NCI-H1436 (cell line): ENCODE results near the gene INPP5A.
"Not testable (repeated sequence)": the region's sequence is repeated elsewhere in the genome, so short reads cannot be mapped to it uniquely, and the experiment has no call there.

ENCODE experiments used
- DNase-seq: peaks from one replicate; lab custom pipeline; 2025; lab: John Stamatoyannopoulos, UW

INPP5A gene

GRCh38 chr10:132786884-132787494 is 249.4 kb downstream of the INPP5A start:
- DNase-seq, result no peak

GRCh38 chr10:132787495-132788179 is 250.1 kb downstream of the INPP5A start:
- DNase-seq, result no peak

- DNase-seq, result no peak
Observed at GRCh38 chr10:132788180-132788830, 250.7 kb downstream of the INPP5A start.

- DNase-seq, result no peak
Observed at GRCh38 chr10:132788831-132789219, 251.2 kb downstream of the INPP5A start.

- no peak for DNase-seq
Observed at GRCh38 chr10:132789659-132790148, 252.1 kb downstream of the INPP5A start.

GRCh38 chr10:132790470-132790869 is 252.9 kb downstream of the INPP5A start:
- DNase-seq, result no peak

- no peak for DNase-seq
Observed at GRCh38 chr10:132790934-132791829, 253.6 kb downstream of the INPP5A start.

- DNase-seq, result not testable (repeated sequence)
Observed at GRCh38 chr10:132792099-132792498, 254.5 kb downstream of the INPP5A start.

GRCh38 chr10:132792796-132793195 is 255.2 kb downstream of the INPP5A start:
- no peak for DNase-seq

- DNase-seq, result no peak
Observed at GRCh38 chr10:132793213-132793612, 255.6 kb downstream of the INPP5A start.

- peak; percentile 94 for DNase-seq
Observed at GRCh38 chr10:132793871-132794849, 256.6 kb downstream of the INPP5A start.

GRCh38 chr10:132796846-132797245 is 259.3 kb downstream of the INPP5A start:
- DNase-seq, result no peak

- DNase-seq, result not testable (repeated sequence)
Observed at GRCh38 chr10:132797986-132798385, 260.4 kb downstream of the INPP5A start.

- DNase-seq, result no peak
Observed at GRCh38 chr10:132798403-132798802, 260.8 kb downstream of the INPP5A start.

- DNase-seq, result no peak
Observed at GRCh38 chr10:132798876-132799275, 261.3 kb downstream of the INPP5A start.

- no peak for DNase-seq
Observed at GRCh38 chr10:132799865-132800264, 262.3 kb downstream of the INPP5A start.

GRCh38 chr10:132802048-132802447 is 264.5 kb downstream of the INPP5A start:
- DNase-seq, result no peak

GRCh38 chr10:132802694-132803320 is 265.2 kb downstream of the INPP5A start:
- no peak for DNase-seq

- DNase-seq, result no peak
Observed at GRCh38 chr10:132803416-132804210, 266.0 kb downstream of the INPP5A start.

GRCh38 chr10:132804287-132804686 is 266.7 kb downstream of the INPP5A start:
- DNase-seq, result no peak
